HG02885 (cell line): ENCODE results near the gene RPS6KC1.
"Not testable (repeated sequence)": the region's sequence is repeated elsewhere in the genome, so short reads cannot be mapped to it uniquely, and the experiment has no call there.

Source experiments
- ATAC-seq: cut with Tn5 transposase; IDR thresholded peaks from one replicate; pipeline ENCODE4 v1.9.1; 2021; ENCODE audit warnings: mild to moderate bottlenecking; ENCODE audit not compliant: unreplicated experiment, poor library complexity

The RPS6KC1 gene

GRCh38 chr1:213053455-213053854, 2.4 kb downstream of the RPS6KC1 start:
- no peak for ATAC-seq

- ATAC-seq = no peak
Measured at GRCh38 chr1:213054142-213054541, 3.1 kb downstream of the RPS6KC1 start.

- no peak for ATAC-seq
Measured at GRCh38 chr1:213054733-213055591, 3.9 kb downstream of the RPS6KC1 start.

GRCh38 chr1:213055767-213056166, 4.7 kb downstream of the RPS6KC1 start:
- ATAC-seq = no peak

GRCh38 chr1:213057264-213058059, 6.4 kb downstream of the RPS6KC1 start:
- no peak for ATAC-seq

- ATAC-seq = no peak
Measured at GRCh38 chr1:213060836-213061235, 9.8 kb downstream of the RPS6KC1 start.

GRCh38 chr1:213061263-213061662, 10.2 kb downstream of the RPS6KC1 start:
- no peak for ATAC-seq

- ATAC-seq = no peak
Measured at GRCh38 chr1:213065800-213066199, 14.8 kb downstream of the RPS6KC1 start.

GRCh38 chr1:213066363-213066762, 15.3 kb downstream of the RPS6KC1 start:
- ATAC-seq = no peak

GRCh38 chr1:213067352-213067751, 16.3 kb downstream of the RPS6KC1 start:
- ATAC-seq = no peak

- peak; percentile 95 for ATAC-seq
Measured at GRCh38 chr1:213070406-213070805, 19.4 kb downstream of the RPS6KC1 start.

- ATAC-seq = peak; percentile 92
Measured at GRCh38 chr1:213075725-213076124, 24.7 kb downstream of the RPS6KC1 start.

- no peak for ATAC-seq
Measured at GRCh38 chr1:213082420-213083111, 31.5 kb downstream of the RPS6KC1 start.

GRCh38 chr1:213083112-213083445, 32.0 kb downstream of the RPS6KC1 start:
- ATAC-seq = no peak

- no peak for ATAC-seq
Measured at GRCh38 chr1:213087911-213088310, 36.9 kb downstream of the RPS6KC1 start.

- ATAC-seq = no peak
Measured at GRCh38 chr1:213089924-213090677, 39.1 kb downstream of the RPS6KC1 start.

- no peak for ATAC-seq
Measured at GRCh38 chr1:213094446-213094845, 43.4 kb downstream of the RPS6KC1 start.

- ATAC-seq = no peak
Measured at GRCh38 chr1:213095467-213095866, 44.4 kb downstream of the RPS6KC1 start.

GRCh38 chr1:213099682-213100399, 48.8 kb downstream of the RPS6KC1 start:
- no peak for ATAC-seq

- ATAC-seq = not testable (repeated sequence)
Measured at GRCh38 chr1:213100565-213100964, 49.5 kb downstream of the RPS6KC1 start.
